NCI-H2029 (cell line): ENCODE results near the gene GCFC2.
"Not testable (repeated sequence)": the region's sequence is repeated elsewhere in the genome, so short reads cannot be mapped to it uniquely, and the experiment has no call there.

Source experiments
- DNase-seq: peaks from one replicate; lab custom pipeline; 2025; lab: John Stamatoyannopoulos, UW

Gene GCFC2

GRCh38 chr2:75680402-75680801 lies 30.3 kb downstream of the GCFC2 start:
- no peak for DNase-seq

- DNase-seq: no peak
Observed at GRCh38 chr2:75679556-75679955, 31.2 kb downstream of the GCFC2 start.

DNA sequence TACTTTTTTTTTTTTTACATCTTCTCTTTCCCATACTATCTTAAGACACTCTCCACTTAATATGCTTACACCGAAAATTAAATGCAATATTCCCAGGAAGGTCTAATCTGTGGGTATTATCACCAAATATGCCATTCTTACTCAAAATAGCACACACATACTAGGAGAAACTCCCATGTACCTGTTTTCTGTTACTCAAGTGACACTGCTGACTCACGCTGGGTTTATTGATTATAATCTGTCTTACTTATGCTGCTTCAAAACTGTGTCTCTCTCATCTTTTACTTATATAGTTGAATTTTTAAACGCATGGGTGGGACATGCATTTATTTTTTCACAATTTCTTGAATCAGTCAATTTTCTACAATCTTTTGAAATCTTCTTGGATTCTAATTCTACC lies 34.3 kb downstream of the GCFC2 start:
- no peak for DNase-seq

GRCh38 chr2:75675908-75676307 lies 34.8 kb downstream of the GCFC2 start:
- DNase-seq: no peak

DNA sequence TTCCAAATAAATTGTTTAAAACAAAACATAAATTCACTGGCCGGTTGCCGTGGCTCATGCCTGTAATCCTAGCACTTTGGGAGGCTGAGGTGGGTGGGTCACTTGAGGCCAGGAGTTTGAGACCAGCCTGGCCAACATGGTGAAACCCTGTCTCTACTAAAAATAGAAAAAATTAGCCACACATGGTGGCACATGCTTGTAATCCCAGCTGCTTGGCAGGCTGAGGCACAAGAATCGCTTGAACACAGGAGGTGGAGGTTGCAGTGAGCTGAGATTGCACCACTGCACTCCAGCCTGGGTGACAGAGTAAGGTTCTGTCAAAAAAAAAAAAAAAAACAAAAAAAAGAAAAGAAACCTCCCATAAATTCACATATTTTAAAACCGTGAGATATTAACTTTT lies 35.3 kb downstream of the GCFC2 start:
- not testable (repeated sequence) for DNase-seq

- no peak for DNase-seq
Observed at GRCh38 chr2:75667884-75668283, 42.8 kb downstream of the GCFC2 start.

DNA sequence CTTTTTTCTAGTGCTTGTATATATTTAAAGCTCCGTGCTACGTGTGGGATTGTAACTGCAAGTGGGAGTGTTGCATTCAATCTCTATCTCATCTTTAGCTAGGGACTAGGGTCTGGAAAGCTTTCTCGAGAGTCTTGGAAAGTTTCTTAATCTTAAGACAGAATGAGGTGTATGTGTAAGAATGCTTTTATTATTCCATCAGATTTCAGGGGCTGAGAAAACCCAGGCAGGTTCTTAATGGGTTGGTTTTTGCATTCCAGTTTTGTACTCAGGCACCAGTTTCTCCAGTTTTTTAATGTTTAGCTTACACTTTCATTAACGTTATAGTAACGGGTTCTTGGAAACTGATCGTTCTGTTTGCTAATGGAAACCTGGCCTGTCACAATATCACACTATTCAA lies 43.8 kb downstream of the GCFC2 start:
- DNase-seq: no peak

- no peak for DNase-seq
Observed at GRCh38 chr2:75657798-75658197, 52.9 kb downstream of the GCFC2 start.

DNA sequence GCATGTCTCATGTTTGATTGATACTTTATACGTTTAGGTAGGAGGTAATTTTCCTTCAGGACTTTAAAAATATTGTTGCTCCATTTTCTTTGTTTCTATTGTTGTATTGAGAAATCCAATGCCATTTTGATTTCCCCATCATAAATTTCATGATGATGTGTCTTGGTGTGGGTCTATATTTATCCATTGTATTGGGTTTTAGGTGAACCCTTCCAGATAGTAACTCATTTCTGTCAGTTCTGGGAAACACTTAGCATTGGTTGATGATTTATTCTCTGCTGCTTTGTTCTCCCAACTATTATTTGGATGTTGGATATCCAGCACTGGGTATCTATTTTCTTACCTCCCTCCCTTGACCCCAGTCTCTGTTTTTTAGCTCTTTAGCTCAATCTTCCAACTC lies 54.2 kb downstream of the GCFC2 start:
- no peak for DNase-seq

DNA sequence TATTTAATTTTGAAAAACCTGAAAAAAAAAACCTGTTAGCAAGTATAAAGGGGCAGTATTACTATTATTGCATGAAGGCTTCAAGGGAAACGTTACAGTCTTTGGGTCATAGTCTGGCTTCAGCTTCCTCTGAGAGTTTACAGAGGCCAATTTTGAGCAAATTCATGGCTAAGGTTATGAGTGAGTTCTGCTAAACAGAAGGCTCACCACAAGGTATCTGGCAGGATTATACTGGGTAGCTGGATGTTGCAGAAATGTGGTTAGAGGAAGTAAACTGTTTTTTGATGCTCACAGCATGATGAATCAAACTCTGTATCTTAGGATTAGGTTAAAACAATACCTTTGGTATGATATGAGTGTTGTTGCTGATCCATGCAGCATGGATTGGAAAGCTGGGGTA lies 54.9 kb downstream of the GCFC2 start:
- DNase-seq: no peak

DNA sequence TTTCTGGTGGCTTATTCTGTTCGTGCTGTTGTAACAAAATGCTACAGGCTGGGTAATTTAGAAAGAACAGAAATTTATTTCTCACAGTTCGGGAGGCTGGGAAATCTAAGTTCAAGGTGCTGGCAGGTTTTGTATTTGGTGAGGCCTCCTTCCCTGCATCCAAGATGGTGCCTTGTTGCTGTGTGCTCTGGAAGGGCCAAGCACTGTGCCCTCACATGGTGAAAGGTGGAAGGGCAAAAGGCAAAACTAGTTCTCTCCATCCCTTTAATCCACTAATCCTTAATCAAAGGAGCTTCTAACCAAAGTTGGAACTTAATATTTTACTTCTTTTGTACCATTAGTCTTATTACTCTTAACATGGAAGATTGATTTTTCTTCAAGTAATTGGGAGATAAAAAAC lies 56.7 kb downstream of the GCFC2 start:
- no peak for DNase-seq

GRCh38 chr2:75647771-75648170 lies 62.9 kb downstream of the GCFC2 start:
- no peak for DNase-seq

- peak; percentile 78 for DNase-seq
Observed at GRCh38 chr2:75646583-75647425, 63.9 kb downstream of the GCFC2 start, which contains the start of gene MRPL19. TSS of gene MRPL19 (plus strand) at chr2:75646783. CDS start at chr2:75646808, 25 bp downstream.

DNA sequence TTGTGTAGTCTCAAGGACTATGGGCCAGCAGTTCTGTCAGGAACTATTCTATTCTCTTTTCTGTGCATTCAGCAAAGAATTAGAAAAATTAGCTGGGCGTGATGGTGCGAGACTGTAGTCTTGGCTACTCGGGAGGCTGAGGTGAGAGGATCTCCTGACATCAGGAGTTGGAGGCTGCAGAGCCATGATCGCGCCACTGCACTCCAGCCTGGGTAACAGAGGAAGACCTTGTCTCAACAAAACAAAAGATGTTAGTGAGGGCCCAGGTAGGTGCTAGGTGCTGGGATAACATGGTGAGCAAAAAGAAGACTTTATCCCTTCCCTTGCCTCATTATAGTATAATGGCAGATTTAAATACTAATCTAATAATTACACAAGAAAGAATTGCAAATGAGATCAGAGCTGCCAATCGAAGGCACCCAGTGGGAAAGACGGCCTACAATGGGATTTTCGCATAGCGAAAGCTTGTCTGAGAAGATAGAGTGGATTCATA lies 64.6 kb downstream of the GCFC2 start:
- no peak for DNase-seq

- no peak for DNase-seq
Observed at GRCh38 chr2:75645643-75646042, 65.1 kb downstream of the GCFC2 start.

GRCh38 chr2:75643980-75644379 lies 66.7 kb downstream of the GCFC2 start:
- DNase-seq: no peak

- DNase-seq: no peak
Observed at GRCh38 chr2:75641587-75641986, 69.1 kb downstream of the GCFC2 start.

GRCh38 chr2:75640621-75641121 lies 70.0 kb downstream of the GCFC2 start:
- peak; percentile 7 for DNase-seq

- no peak for DNase-seq
Observed at GRCh38 chr2:75637568-75637967, 73.1 kb downstream of the GCFC2 start.

DNA sequence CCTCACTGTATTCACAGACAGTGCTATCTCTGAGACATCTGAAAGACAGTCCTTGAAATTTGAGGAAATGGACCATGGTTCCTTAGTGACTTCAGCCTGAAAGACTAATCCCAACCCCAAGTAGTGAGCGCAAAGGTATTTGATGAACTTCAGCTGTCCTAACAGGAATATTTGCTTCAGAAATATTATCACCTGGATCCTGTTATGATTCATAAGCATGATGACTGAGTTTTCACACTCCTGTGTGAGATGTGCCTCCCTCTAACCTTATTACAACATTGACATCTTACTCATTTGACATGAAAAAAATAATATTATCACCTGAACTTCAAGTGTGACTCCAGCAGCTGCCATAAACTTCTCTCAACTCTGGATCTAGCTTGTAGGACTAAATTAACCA lies 75.8 kb downstream of the GCFC2 start:
- no peak for DNase-seq

DNA sequence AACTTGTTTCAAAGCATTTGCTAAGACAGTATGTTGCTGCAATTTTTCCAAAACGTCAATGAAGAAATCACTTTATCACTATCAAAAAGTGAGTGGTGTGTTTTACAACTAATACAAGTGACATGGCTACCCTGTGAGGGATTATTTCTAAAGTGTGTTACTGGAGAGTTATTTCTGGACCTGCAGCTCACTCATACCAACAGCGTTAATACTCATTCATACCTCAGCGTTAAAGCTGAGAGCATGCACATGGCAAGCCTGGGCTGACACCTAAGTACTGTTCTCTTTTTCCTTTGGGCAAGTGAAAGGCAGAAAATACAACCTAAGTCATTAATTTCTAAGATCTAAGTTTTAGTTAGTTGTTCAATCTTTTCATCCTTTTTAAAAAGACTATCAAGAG lies 77.1 kb downstream of the GCFC2 start:
- DNase-seq: no peak

- no peak for DNase-seq
Observed at GRCh38 chr2:75632813-75633212, 77.9 kb downstream of the GCFC2 start.

- no peak for DNase-seq
Observed at GRCh38 chr2:75632091-75632701, 78.5 kb downstream of the GCFC2 start.
